ENCODE measurements around the gene POR. TPM values are rescaled to one million over a fixed set of nuclear protein-coding genes. Genes with fewer than 3 reads are reported as not detected.

Gene POR
- total and polyA plus RNA-seq, 4 donors: 40.3 to 86.7 (median 72.1) TPM

DNA sequence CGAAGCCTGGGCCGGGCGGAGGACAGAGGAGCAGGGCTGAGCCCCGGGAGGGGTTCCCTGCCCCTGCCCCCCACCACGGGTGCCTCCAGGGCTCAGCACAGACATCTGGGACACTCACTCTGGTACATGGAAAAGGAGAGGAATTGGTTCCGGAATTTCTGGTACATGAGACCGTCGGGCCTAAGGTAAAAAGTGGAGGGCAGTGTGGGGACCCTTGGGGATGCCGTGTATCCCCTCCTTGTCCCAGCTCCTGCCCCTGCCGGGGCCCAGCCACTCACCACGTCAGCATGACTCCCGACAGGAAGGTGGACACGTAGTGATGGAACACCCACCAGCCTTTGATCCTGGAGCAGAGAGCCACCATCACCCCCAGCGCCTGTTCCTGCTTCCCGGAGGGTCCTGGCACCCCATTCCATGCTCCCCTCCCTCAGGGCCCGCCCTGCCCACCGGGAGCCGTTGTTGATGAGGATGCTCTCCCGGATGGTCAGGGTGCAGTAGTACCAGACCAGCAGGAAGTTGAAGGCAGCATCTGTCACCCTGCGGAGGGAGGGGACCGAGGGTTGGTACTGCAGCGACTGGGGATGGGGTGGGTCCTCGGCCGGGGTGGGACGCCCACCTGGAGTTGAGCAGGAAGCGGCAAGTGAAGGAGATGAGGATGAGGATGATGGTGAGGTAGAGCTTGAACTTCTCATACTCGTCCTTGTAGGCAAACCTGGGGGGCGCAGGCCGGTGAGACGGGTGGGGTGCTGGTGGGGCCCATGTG is 73.0 kb downstream of the POR start:
- 87% methylated on average over 23 of the region's 30 CpGs for WGBS (ENCODE audit: insufficient coverage)
- no peak overlapping the region for H3K27ac ChIP-seq (ENCODE audit: low read depth, low read length)
- H3K4me1 ChIP-seq (ENCODE audit: control insufficient read depth, insufficient read depth, low read length): peaks cover 19% of the 10 kb centered on the region
- H3K36me3 ChIP-seq (ENCODE audit: control insufficient read depth, insufficient read depth, low read length): peaks cover 78% of the 10 kb centered on the region
- H3K9me3 ChIP-seq (ENCODE audit: control insufficient read depth, insufficient read depth, low read length): no peaks in the 10 kb centered on the region
- DNase-seq (ENCODE audit: low read depth in 4 of 6, low spot score in 6 of 6): no peak
- no peak overlapping the region for H3K4me3 ChIP-seq (ENCODE audit: low read depth, low read length)
- H3K27me3 ChIP-seq (ENCODE audit: control insufficient read depth, insufficient read depth, low read length): no peaks in the 10 kb centered on the region

DNA sequence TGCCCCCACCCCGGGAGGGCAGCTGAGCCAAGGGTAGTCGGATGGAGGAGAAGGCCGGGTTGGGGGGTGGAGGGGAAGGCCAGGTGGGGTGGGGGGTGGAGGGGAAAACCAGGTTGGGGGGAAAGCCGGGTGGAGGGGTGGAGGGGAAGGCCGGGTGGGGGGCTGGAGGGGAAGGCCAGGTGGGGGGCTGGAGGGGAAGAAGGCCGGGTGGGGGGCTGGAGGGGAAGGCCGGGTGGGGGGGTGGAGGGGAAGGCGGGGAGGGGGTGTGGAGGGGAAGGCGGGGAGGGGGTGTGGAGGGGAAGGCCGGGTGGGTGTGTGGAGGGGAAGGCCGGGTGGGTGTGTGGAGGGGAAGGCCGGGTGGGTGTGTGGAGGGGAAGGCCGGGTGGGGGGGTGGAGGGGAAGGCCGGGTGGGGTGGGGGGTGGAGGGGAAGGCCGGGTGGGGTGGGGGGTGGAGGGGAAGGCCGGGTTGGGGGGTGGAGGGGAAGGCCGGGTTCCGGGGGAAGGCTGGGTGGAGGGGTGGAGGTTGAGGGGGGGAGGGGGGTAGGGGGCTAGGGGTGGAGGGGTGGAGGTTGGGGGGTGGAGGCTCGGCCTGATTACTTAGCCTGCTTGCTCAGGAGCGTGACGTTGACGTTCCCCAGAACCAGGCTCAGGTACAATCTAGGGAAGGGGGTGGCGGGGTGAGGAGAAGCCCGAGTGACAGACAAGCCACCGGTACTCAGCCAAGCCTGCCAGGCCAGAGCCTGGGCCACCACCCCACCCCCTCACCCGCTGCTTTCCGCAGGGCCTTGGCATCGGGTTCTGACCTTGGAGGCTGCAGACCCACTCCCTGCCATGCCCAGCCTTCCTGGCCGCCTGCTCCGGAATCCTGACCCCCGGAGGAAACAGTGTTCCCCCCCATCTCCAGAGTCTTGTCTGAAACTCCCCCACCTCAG is 73.9 kb downstream of the POR start:
- H3K4me1 ChIP-seq (ENCODE audit: control insufficient read depth, insufficient read depth, low read length): peaks cover 28% of the 10 kb centered on the region
- no peak overlapping the region for H3K27ac ChIP-seq (ENCODE audit: low read depth, low read length)
- DNase-seq (ENCODE audit: low read depth in 4 of 6, low spot score in 6 of 6): no peak
- H3K9me3 ChIP-seq (ENCODE audit: control insufficient read depth, insufficient read depth, low read length): no peaks in the 10 kb centered on the region
- peaks cover 69% of the 10 kb centered on the region for H3K36me3 ChIP-seq (ENCODE audit: control insufficient read depth, insufficient read depth, low read length)
- no peaks in the 10 kb centered on the region for H3K27me3 ChIP-seq (ENCODE audit: control insufficient read depth, insufficient read depth, low read length)
- WGBS (ENCODE audit: insufficient coverage): 58% methylated on average over 12 of the region's 31 CpGs
- H3K4me3 ChIP-seq (ENCODE audit: low read depth, low read length): no peak overlapping the region

DNA sequence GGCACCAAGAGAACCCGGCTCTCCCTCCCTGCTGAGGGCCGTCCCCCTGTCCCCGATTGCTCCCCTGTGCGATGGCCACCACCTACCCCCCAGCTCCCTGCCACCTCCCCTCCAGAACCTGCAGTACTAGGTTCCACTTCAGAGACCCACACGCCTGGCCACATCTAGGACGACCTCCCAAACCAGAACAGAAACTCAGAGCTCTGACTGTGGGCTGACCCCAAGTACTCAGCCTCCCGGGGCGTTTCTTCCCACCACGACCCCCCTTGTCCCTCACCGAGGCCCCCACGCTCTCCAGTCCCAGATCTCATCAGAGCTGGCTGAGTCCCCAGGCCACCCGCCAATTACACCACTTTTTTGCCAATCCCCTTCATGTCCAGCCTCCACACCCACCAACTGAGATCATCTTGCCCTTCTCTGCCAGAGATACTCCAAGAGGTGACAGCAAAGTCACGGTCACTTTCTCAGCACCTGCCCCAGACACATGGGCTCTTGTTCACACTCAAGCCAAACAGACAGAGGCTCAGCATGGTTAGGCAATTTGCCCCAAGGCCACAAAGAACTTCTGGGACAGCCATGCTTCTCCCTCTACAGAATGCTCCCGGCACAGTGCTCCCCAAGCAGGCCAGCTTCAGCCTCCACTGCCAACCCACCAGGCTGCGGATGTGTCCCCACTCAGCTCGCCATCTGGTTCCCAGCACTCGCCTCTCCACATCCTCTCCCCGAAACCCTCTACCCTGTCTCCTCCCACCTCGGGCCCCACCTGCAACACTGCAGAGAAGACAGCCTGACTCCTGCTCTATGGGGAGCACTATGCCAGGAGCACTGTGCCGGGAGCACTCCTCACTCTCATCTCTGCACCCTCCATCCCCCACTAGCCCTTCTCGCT is 74.8 kb downstream of the POR start:
- DNase-seq (ENCODE audit: low read depth in 4 of 6, low spot score in 6 of 6): peak in 1 of 6 donors; percentile 48
- Histone ChIP-seq H3K4me3 (ENCODE audit: low read depth, low read length) (no peak overlapping the region), H3K9me3 (ENCODE audit: control insufficient read depth, insufficient read depth, low read length) (no peaks in the 10 kb centered on the region), H3K27ac (ENCODE audit: low read depth, low read length) (no peak overlapping the region), H3K27me3 (ENCODE audit: control insufficient read depth, insufficient read depth, low read length) (no peaks in the 10 kb centered on the region), H3K36me3 (ENCODE audit: control insufficient read depth, insufficient read depth, low read length) (peaks cover 60% of the 10 kb centered on the region), H3K4me1 (ENCODE audit: control insufficient read depth, insufficient read depth, low read length) (peaks cover 35% of the 10 kb centered on the region)
- WGBS (ENCODE audit: insufficient coverage): 56% methylated on average over 21 of the region's 21 CpGs

DNA sequence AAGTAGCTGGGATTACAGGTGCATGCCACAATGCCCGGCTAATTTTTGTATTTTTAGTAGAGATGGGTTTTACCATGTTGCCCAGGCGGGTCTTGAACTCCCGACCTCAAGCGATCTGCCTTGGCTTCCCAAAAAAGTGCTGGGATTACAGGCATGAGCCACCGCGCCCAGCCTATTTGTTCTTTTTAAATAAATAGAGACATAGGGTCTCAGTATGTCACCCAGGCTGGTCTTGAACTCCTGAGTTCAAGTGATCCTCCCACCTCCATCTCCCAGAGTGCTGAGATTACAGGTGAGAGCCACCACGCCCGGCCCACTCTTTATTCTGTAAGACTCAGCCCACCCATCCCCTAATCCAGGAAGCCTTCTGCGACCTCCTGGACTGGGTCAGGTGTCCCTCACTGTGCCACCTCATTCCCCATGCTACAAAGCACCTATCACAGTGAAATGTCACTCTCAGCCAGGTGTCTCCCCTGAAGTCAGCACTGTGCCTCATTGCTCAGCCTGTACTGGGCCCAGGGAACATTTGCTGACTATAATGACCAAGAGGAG is 76.7 kb downstream of the POR start:
- H3K9me3 ChIP-seq (ENCODE audit: control insufficient read depth, insufficient read depth, low read length): no peaks in the 10 kb centered on the region
- H3K27ac ChIP-seq (ENCODE audit: low read depth, low read length): no peak overlapping the region
- H3K4me1 ChIP-seq (ENCODE audit: control insufficient read depth, insufficient read depth, low read length): peaks cover 44% of the 10 kb centered on the region
- H3K27me3 ChIP-seq (ENCODE audit: control insufficient read depth, insufficient read depth, low read length): no peaks in the 10 kb centered on the region
- no peak for DNase-seq (ENCODE audit: low read depth in 4 of 6, low spot score in 6 of 6)
- H3K4me3 ChIP-seq (ENCODE audit: low read depth, low read length): no peak overlapping the region
- 96% methylated on average over 9 of the region's 9 CpGs for WGBS (ENCODE audit: insufficient coverage)
- H3K36me3 ChIP-seq (ENCODE audit: control insufficient read depth, insufficient read depth, low read length): peaks cover 49% of the 10 kb centered on the region

DNA sequence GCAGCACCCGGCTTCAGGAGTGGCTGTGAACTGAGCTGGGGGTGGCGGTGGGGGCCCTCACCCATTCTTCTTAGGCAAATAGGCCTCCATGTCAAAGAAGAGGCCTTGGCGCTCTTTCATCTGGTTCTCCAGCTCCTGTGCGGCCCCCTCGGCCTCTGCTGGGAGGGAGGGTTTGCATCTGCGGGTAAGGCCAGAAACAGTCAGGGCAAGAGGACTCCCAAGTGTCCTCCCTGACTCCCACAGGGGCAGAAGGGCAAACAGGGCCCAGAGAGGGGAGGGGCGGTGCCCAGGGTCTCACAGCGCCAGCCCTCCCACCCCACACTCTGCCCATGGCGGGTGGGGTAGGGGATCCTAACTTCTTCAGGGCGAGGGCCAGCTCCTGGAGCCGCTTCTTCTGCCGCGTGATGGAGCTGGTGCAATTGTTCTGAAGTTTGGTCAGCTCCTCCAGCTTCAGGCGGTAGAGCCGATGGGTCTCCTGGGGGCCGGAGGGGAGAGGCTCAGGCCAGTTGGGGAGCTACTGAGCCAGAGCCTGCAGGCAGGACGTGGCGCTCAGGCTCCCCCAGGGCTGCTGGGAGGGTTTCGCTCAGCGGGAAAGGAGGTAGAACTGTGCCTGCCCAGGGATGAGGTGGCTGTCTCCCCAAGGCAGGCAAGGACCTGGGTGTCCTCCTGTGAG is 77.3 kb downstream of the POR start:
- 72% methylated on average over 10 of the region's 20 CpGs for WGBS (ENCODE audit: insufficient coverage)
- peaks cover 44% of the 10 kb centered on the region for H3K4me1 ChIP-seq (ENCODE audit: control insufficient read depth, insufficient read depth, low read length)
- no peak overlapping the region for H3K27ac ChIP-seq (ENCODE audit: low read depth, low read length)
- H3K4me3 ChIP-seq (ENCODE audit: low read depth, low read length): no peak overlapping the region
- no peaks in the 10 kb centered on the region for H3K27me3 ChIP-seq (ENCODE audit: control insufficient read depth, insufficient read depth, low read length)
- peaks cover 44% of the 10 kb centered on the region for H3K36me3 ChIP-seq (ENCODE audit: control insufficient read depth, insufficient read depth, low read length)
- no peak for DNase-seq (ENCODE audit: low read depth in 4 of 6, low spot score in 6 of 6)
- H3K9me3 ChIP-seq (ENCODE audit: control insufficient read depth, insufficient read depth, low read length): no peaks in the 10 kb centered on the region

DNA sequence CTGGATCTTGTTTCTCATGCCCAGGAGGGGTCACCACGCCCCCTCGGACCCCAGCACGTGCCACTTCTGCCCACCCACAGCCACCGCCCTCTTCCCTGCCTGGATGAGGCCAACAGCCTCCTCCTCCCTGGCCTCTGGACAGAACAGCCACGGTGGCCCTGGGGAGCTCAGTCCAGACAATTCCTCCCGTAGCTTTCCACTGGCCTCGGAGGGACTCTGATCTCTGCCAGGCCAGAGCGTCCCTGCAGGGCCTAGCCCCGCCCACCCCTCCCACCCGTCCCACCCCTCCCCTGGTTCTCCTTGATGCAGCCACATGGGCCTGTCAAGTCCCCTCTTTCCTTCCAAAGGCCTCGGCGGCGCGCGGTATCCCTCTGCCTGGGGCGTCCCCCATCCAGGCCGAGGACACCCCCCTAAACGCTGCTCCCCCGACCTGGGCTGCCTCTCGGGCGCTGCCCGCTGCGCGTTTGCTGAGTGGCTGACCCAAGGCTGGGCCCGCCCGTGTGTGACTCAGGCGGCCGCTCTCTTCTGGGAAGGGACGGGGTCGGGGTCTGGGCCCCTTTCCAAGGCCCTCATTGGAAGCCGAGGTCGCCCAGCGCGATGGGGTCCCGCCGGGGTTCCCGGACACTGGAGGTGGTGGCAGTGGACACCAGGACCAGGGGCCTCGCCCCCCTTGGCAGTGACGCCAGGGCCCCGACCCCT is 78.9 kb downstream of the POR start:
- H3K9me3 ChIP-seq (ENCODE audit: control insufficient read depth, insufficient read depth, low read length): no peaks in the 10 kb centered on the region
- H3K4me1 ChIP-seq (ENCODE audit: control insufficient read depth, insufficient read depth, low read length): peaks cover 44% of the 10 kb centered on the region
- peak in 2 of 6 donors; percentile 43 to 72 for DNase-seq (ENCODE audit: low read depth in 4 of 6, low spot score in 6 of 6)
- peaks cover 32% of the 10 kb centered on the region for H3K36me3 ChIP-seq (ENCODE audit: control insufficient read depth, insufficient read depth, low read length)
- WGBS (ENCODE audit: insufficient coverage): under 1% methylated on average over 36 of the region's 40 CpGs
- no peaks in the 10 kb centered on the region for H3K27me3 ChIP-seq (ENCODE audit: control insufficient read depth, insufficient read depth, low read length)
- H3K27ac ChIP-seq (ENCODE audit: low read depth, low read length): peak overlapping the region; percentile 85
- H3K4me3 ChIP-seq (ENCODE audit: low read depth, low read length): peak overlapping the region; percentile 73

DNA sequence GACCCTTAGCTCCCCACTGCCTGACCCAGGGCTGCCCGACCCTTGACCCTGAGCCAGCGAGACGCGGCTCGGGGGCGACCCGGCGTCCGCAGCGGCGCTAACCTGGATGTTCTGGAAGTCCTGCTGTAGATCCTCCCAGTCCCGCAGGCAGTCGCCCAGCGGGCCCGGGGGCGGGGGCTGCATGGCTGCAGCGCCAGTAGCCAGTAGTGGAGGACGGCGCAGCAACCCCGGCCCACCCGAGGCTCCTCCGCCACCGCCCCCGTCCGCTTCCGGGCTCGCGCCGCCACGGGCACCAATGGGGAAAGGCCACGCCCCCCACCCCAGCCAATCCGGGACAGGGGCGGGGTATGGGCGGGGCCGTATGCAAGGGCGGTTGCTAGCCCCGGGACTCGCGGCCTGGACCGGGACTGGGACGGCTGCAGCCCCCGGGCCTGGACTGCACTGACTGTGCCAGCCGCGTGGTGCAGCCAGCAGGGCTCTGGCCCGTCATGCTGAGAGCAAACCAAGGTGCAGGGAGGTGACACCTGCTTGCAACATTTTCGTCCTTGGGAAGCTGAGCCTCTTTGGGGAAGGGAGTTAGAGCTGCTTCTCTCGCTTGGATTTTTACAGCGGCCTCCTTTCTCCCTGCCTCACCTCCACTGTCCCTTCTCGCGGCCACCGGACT is 79.6 kb downstream of the POR start, which contains the start of gene TMEM120A:
TMEM120A (minus strand) TSS at position 208 of the 664 bp plus-strand sequence; CDS start at position 183, 25 bp downstream.
- no peaks in the 10 kb centered on the region for H3K9me3 ChIP-seq (ENCODE audit: control insufficient read depth, insufficient read depth, low read length)
- WGBS (ENCODE audit: insufficient coverage): under 1% methylated on average over 50 of the region's 51 CpGs
- H3K27ac ChIP-seq (ENCODE audit: low read depth, low read length): peak within 1 kb of the TSS; percentile 85
- H3K27me3 ChIP-seq (ENCODE audit: control insufficient read depth, insufficient read depth, low read length): no peaks in the 10 kb centered on the region
- H3K4me3 ChIP-seq (ENCODE audit: low read depth, low read length): peak within 1 kb of the TSS; percentile 73
- DNase-seq (ENCODE audit: low read depth in 4 of 6, low spot score in 6 of 6): peak; percentile 81 to 98 (median 89)
- H3K36me3 ChIP-seq (ENCODE audit: control insufficient read depth, insufficient read depth, low read length): peaks cover 29% of the 10 kb centered on the region
- H3K4me1 ChIP-seq (ENCODE audit: control insufficient read depth, insufficient read depth, low read length): peaks cover 38% of the 10 kb centered on the region

DNA sequence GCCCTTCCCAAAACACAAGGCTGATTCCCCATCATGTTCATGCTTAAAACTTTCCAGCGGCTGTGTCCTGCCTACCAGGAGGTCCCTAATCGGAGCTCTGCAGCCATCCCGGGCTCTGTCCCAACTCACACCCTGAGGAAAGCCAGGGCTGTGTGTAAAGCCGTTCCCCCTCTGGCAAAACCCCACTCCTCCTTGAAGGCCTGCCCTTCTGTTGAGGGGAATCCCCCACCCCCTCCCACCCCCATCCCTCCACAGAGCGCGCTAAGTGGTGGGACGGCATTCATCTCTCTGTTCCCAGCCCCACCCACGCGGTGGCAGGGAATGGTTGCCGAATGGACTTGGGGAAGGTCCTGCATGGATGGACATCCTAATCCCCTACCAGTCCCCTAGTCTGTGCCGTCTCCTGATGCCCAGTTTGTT is 80.1 kb downstream of the POR start:
- Histone ChIP-seq H3K27ac (ENCODE audit: low read depth, low read length) (peak overlapping the region; percentile 79), H3K36me3 (ENCODE audit: control insufficient read depth, insufficient read depth, low read length) (peaks cover 32% of the 10 kb centered on the region), H3K9me3 (ENCODE audit: control insufficient read depth, insufficient read depth, low read length) (no peaks in the 10 kb centered on the region), H3K27me3 (ENCODE audit: control insufficient read depth, insufficient read depth, low read length) (no peaks in the 10 kb centered on the region), H3K4me3 (ENCODE audit: low read depth, low read length) (peak overlapping the region; percentile 73), H3K4me1 (ENCODE audit: control insufficient read depth, insufficient read depth, low read length) (peaks cover 33% of the 10 kb centered on the region)
- DNase-seq (ENCODE audit: low read depth in 4 of 6, low spot score in 6 of 6): no peak
- WGBS (ENCODE audit: insufficient coverage): 12% methylated on average over 5 of the region's 11 CpGs
